HG02938 (cell line): ENCODE measurements around the gene OCA2.

ENCODE experiments used
- ATAC-seq: cut with Tn5 transposase; IDR thresholded peaks from one replicate; pipeline ENCODE4 v1.9.1; 2021; ENCODE audit warnings: mild to moderate bottlenecking, moderate library complexity; ENCODE audit not compliant: unreplicated experiment

The OCA2 gene

GRCh38 chr15:28005004-28005527 lies 94.0 kb downstream of the OCA2 start:
- ATAC-seq = no peak

GRCh38 chr15:28004143-28005003 lies 94.7 kb downstream of the OCA2 start:
- no peak for ATAC-seq

- ATAC-seq = no peak
Observed at GRCh38 chr15:28003302-28004037, 95.6 kb downstream of the OCA2 start.

GRCh38 chr15:28002867-28003266 lies 96.2 kb downstream of the OCA2 start:
- no peak for ATAC-seq

GRCh38 chr15:28002136-28002861 lies 96.8 kb downstream of the OCA2 start:
- ATAC-seq = no peak

GRCh38 chr15:28001641-28002040 lies 97.5 kb downstream of the OCA2 start:
- ATAC-seq = no peak

GRCh38 chr15:27993996-27994780 lies 104.9 kb downstream of the OCA2 start:
- no peak for ATAC-seq

- no peak for ATAC-seq
Observed at GRCh38 chr15:27993544-27993943, 105.6 kb downstream of the OCA2 start.

- no peak for ATAC-seq
Observed at GRCh38 chr15:27990521-27991515, 108.3 kb downstream of the OCA2 start.

- ATAC-seq = no peak
Observed at GRCh38 chr15:27989838-27990237, 109.3 kb downstream of the OCA2 start.

- no peak for ATAC-seq
Observed at GRCh38 chr15:27989427-27989826, 109.7 kb downstream of the OCA2 start.

- no peak for ATAC-seq
Observed at GRCh38 chr15:27985099-27985498, 114.0 kb downstream of the OCA2 start.

- no peak for ATAC-seq
Observed at GRCh38 chr15:27983496-27983895, 115.6 kb downstream of the OCA2 start.

GRCh38 chr15:27977696-27978095 lies 121.4 kb downstream of the OCA2 start:
- no peak for ATAC-seq

- no peak for ATAC-seq
Observed at GRCh38 chr15:27973886-27974285, 125.2 kb downstream of the OCA2 start.

GRCh38 chr15:27970661-27971392 lies 128.3 kb downstream of the OCA2 start:
- no peak for ATAC-seq

GRCh38 chr15:27967541-27967940 lies 131.6 kb downstream of the OCA2 start:
- ATAC-seq = no peak

- no peak for ATAC-seq
Observed at GRCh38 chr15:27965546-27965945, 133.6 kb downstream of the OCA2 start.

GRCh38 chr15:27961801-27962200 lies 137.3 kb downstream of the OCA2 start:
- ATAC-seq = no peak
